Glutamatergic neuron (in vitro differentiated cells): Measurements from ENCODE around the gene CRHR1. TPM values are rescaled to one million over a fixed set of nuclear protein-coding genes. Genes with fewer than 3 reads are reported as not detected.

Experiments
- DNase-seq: peaks from one replicate; pipeline ENCODE4 v3.0.0; 2022
- H3K27ac Mint-ChIP-seq: one replicate; pipeline ENCODE4 v1.8.0; 2020; ENCODE audit warnings: mild to moderate bottlenecking, mixed read lengths, inconsistent platforms; ENCODE audit not compliant: unreplicated experiment
- H3K27me3 Mint-ChIP-seq: one replicate; pipeline ENCODE4 v1.8.0; 2020; ENCODE audit warnings: mild to moderate bottlenecking, moderate library complexity, mixed read lengths, inconsistent platforms; ENCODE audit not compliant: unreplicated experiment
- H3K36me3 Mint-ChIP-seq: one replicate; pipeline ENCODE4 v1.8.0; 2020; ENCODE audit warnings: mild to moderate bottlenecking, mixed read lengths, inconsistent platforms; ENCODE audit not compliant: unreplicated experiment
- H3K4me1 Mint-ChIP-seq: one replicate; pipeline ENCODE4 v1.8.0; 2020; ENCODE audit warnings: mild to moderate bottlenecking, low read depth, mixed read lengths, inconsistent platforms; ENCODE audit not compliant: unreplicated experiment
- H3K4me3 Mint-ChIP-seq: one replicate; pipeline ENCODE4 v1.8.0; 2020; ENCODE audit warnings: mild to moderate bottlenecking, mixed read lengths, inconsistent platforms; ENCODE audit not compliant: unreplicated experiment
- H3K9me3 Mint-ChIP-seq: one replicate; pipeline ENCODE4 v1.8.0; 2020; ENCODE audit warnings: mild to moderate bottlenecking, moderate library complexity, mixed read lengths, inconsistent platforms; ENCODE audit not compliant: unreplicated experiment
- total RNA-seq: library from RNA; stranded (reverse); fragmentation: NEBNext Ultra II Directional; extraction: Animal tissue kit (Norgen Biotek cat#: 25700); gene quantifications from one replicate; pipeline ENCODE4 v1.2.1, GENCODE V29; 2021; ENCODE audit not compliant: unreplicated experiment
- TF ChIP-seq, protein P1 (sequence below): fragments of 200-600 bp; sonication (generic); IDR thresholded peaks from one replicate; pipeline ENCODE4 v1.5.0; 2021; ENCODE audit not compliant: partially characterized antibody, unreplicated experiment

The CRHR1 gene
- total RNA-seq, 1 donor from 2014 or later, result 0.71 TPM

DNA sequence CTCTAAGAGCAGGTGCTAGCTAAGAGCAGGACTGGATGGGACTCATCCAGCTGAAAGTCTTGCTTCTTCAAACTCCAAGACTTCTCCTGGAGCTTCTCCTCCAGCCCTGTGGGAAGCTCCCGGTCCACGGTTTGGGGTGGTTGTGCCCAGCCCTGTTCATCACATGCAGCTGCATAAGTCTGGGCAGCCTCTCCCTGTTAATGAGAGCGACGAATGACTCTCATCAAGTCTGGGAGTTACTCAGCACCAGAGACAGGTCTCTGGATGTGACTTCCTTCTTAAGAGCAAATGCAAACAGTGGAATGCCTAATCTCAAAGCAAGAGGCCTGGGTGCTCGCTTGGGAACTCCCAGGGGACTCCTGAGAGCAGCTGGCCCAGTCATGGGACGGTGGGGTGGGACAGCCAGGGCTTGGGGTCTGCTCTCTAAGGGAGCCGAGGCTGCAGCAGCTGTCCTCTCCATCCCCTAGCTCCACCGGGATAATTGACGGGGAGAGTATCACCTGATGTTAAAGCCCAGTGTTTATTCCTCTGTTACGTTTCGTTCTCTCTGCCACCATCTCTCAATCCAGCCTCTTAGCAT, 35.3 kb upstream of the CRHR1 start:
- Mint-ChIP-seq H3K27ac (no peak overlapping the region), H3K27me3 (no peaks in the 10 kb centered on the region), H3K4me3 (no peak overlapping the region), H3K36me3 (no peaks in the 10 kb centered on the region), H3K4me1 (peaks cover 9% of the 10 kb centered on the region), H3K9me3 (peaks cover 4% of the 10 kb centered on the region)
- DNase-seq, result no peak
- TF ChIP-seq, protein P1, sequence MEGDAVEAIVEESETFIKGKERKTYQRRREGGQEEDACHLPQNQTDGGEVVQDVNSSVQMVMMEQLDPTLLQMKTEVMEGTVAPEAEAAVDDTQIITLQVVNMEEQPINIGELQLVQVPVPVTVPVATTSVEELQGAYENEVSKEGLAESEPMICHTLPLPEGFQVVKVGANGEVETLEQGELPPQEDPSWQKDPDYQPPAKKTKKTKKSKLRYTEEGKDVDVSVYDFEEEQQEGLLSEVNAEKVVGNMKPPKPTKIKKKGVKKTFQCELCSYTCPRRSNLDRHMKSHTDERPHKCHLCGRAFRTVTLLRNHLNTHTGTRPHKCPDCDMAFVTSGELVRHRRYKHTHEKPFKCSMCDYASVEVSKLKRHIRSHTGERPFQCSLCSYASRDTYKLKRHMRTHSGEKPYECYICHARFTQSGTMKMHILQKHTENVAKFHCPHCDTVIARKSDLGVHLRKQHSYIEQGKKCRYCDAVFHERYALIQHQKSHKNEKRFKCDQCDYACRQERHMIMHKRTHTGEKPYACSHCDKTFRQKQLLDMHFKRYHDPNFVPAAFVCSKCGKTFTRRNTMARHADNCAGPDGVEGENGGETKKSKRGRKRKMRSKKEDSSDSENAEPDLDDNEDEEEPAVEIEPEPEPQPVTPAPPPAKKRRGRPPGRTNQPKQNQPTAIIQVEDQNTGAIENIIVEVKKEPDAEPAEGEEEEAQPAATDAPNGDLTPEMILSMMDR, result no peak

DNA sequence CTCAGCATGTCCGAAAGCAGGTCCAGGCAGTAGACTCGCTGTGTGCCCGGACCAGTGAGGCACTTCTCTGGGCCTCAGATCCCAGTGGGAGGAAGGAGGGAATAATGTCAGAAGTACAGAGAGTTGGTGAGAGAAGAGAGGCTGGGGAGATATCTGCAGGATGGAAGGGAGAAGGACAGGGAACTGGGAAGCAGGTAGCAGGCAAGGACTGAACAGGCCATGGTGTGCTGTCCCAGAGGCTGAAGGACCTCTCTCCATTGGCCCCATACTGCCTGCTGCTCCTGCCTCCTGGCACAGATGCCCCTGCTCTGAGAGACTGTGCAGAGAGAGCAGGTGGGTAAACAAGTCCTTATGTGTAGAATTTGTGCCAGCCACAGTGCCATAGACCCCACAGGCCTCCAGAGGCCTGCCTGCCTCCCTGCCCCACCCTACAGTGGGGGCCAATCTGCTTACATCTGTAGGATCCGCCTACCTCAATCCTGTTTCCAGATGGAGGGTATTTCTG, 34.2 kb upstream of the CRHR1 start:
- Mint-ChIP-seq H3K4me3 (no peak overlapping the region), H3K27me3 (no peaks in the 10 kb centered on the region), H3K4me1 (peaks cover 9% of the 10 kb centered on the region), H3K9me3 (peaks cover 4% of the 10 kb centered on the region), H3K36me3 (no peaks in the 10 kb centered on the region), H3K27ac (no peak overlapping the region)
- TF ChIP-seq, protein P1, result no peak
- DNase-seq, result no peak

DNA sequence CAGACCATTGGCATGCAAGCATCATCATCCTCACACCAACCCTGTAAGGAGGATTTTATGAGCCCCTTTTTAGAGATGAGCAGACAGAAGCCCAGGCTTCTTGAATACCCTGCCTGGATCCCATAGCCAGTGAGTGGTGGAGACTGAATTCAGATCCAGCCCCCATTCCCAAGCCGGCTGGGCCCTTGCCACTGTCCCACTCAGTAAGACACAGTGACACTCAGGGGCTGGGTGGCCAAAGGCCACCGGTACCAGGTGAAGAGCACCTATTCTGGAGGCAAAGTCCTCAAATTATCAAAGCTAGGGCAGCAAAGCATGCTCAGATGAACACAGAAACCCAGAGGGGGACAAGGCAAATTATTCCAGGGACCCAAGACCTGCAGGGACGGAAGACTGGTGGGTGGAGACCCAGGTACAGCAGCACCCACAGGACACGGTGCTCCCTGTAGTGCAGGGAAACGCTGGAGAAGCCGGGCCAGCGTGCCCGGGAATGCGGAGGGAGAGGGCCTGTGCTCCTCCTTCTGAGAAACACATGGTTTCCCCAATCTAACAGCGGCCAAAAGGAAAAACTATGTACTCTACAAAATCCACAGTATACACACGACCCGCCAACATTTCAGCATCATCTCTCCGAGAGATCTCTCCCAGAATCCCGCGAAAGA, 33.2 kb upstream of the CRHR1 start:
- Mint-ChIP-seq H3K27ac (no peak overlapping the region), H3K36me3 (no peaks in the 10 kb centered on the region), H3K27me3 (no peaks in the 10 kb centered on the region), H3K9me3 (peaks cover 4% of the 10 kb centered on the region), H3K4me1 (peaks cover 15% of the 10 kb centered on the region), H3K4me3 (no peak overlapping the region)
- TF ChIP-seq, protein P1, result no peak
- no peak for DNase-seq

DNA sequence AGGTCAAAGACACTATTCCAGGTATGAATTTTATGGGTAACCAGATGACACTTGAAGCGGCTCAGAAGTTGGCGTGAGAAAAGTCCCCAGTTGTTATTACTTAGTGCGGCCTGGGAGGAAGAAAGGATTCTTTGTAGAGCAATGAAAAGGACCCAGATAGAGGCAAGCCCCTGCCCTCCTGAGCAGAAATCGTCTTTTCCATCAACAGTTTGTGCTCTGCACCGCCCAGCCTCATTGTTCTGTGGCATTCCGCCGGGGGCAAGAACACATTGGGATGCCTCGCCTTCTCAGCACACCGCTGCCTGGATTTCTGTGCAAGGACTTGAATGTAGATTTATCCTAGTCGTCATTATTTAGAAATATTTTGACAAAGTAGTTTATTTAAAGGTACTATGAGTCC, 32.7 kb upstream of the CRHR1 start:
- no peaks in the 10 kb centered on the region for H3K36me3 Mint-ChIP-seq
- H3K4me3 Mint-ChIP-seq, result no peak overlapping the region
- no peaks in the 10 kb centered on the region for H3K27me3 Mint-ChIP-seq

More for the DNA sequence above, 32.7 kb upstream of the CRHR1 start:
- H3K4me1 Mint-ChIP-seq, result peaks cover 15% of the 10 kb centered on the region
- no peak overlapping the region for H3K27ac Mint-ChIP-seq
- H3K9me3 Mint-ChIP-seq, result peaks cover 4% of the 10 kb centered on the region
- TF ChIP-seq, protein P1, result no peak
- DNase-seq, result no peak
